ENCODE results near the gene BAAT. TPM values are rescaled to one million over a fixed set of nuclear protein-coding genes. Genes with fewer than 3 reads are reported as not detected.

The BAAT gene
- total and polyA plus RNA-seq, 2 of the 4 experiments (the other 2 are of a cell fraction) = not detected

DNA sequence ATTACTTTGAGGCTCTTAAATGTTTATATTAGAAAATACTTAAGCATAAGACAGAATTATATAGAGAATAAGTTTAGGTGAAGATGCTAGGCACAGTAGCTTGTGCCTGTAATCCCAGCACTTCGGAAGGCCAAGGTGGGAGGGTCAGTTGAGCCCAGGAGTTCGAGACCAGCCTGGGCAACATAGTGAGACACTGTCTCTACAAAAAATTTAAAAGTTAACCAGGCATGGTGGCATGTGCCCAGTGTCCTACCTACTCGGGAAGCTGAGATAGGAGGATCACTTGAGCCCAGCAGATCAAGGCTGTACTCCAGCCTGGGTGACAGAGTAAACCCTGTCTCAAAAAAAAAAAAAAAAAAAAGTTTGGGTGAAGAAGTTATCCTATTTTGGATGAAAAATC lies 61.7 kb downstream of the BAAT start:
- TF ChIP-seq FOS (IDR thresholded peaks at IDR 0.05; ENCODE audit: low read depth, low read length) (no peak), MAZ (IDR thresholded peaks at IDR 0.05; ENCODE audit: borderline replicate concordance, low read depth, low read length) (no peak), SMC3 (IDR thresholded peaks at IDR 0.05; ENCODE audit: low read depth, low read length) (no peak), MAFK (IDR thresholded peaks at IDR 0.05; ENCODE audit: low read depth, low read length) (no peak), BHLHE40 (IDR thresholded peaks at IDR 0.05; ENCODE audit: low read depth, low read length) (no peak), NFE2L2 (IDR thresholded peaks at IDR 0.05; ENCODE audit: low read depth, low read length) (no peak), CEBPB (IDR thresholded peaks at IDR 0.05; ENCODE audit: low read depth, low read length) (no peak), MXI1 (IDR thresholded peaks at IDR 0.05; ENCODE audit: borderline replicate concordance, low read depth, low read length) (no peak), POLR2A (IDR thresholded peaks at IDR 0.05; ENCODE audit: low read depth, low read length) (no peak), RCOR1 (IDR thresholded peaks at IDR 0.05; ENCODE audit: insufficient replicate concordance, low read length) (no peak), USF2 (IDR thresholded peaks at IDR 0.05; ENCODE audit: low read depth, low read length) (no peak)
- no TSS peak for BruUV-seq (replicated peaks)
- Histone ChIP-seq H2BK15ac (ENCODE audit: low read depth, low read length) (no peak overlapping the region), H3K56ac (ENCODE audit: extremely low read depth, insufficient read depth, low read length) (no peak overlapping the region), H3K79me1 (ENCODE audit: low read depth in 1 of 2, low read length in 2 of 2) (no peaks in the 10 kb centered on the region), H3K9ac (ENCODE audit: low read depth, low read length) (no peak overlapping the region), H3K9me1 (ENCODE audit: insufficient read depth, low read length) (no peaks in the 10 kb centered on the region), H2BK120ac (ENCODE audit: low read depth, low read length) (no peak overlapping the region), H3K9me3 (ENCODE audit: control insufficient read depth, insufficient read depth, low read length) (no peaks in the 10 kb centered on the region), H3K4me1 (ENCODE audit: control insufficient read depth, insufficient read depth, low read length) (no peaks in the 10 kb centered on the region), H2AFZ (replicated peaks; ENCODE audit: low read length, poor library complexity) (no peak overlapping the region), H3K27ac (ENCODE audit: insufficient read depth, low read length) (no peak overlapping the region), H3K23ac (ENCODE audit: low read depth, low read length) (no peak overlapping the region), H2BK5ac (ENCODE audit: low read depth, low read length, poor library complexity, severe bottlenecking) (no peak overlapping the region), H4K91ac (ENCODE audit: insufficient read depth, low read depth, low read length) (no peak overlapping the region), H2AK5ac (ENCODE audit: low read depth, low read length) (no peak overlapping the region), H2BK20ac (ENCODE audit: low read depth, low read length) (no peak overlapping the region), H3K36me3 (ENCODE audit: control insufficient read depth, insufficient read depth, low read length) (no peaks in the 10 kb centered on the region), H4K20me1 (ENCODE audit: insufficient read depth, low read length) (no peaks in the 10 kb centered on the region), H3K4me2 (ENCODE audit: low read depth, low read length) (no peak overlapping the region), H3K27me3 (ENCODE audit: control insufficient read depth, insufficient read depth, low read length) (no peaks in the 10 kb centered on the region), H3K4ac (ENCODE audit: low read depth, low read length) (no peak overlapping the region), H4K5ac (ENCODE audit: low read depth, low read length) (no peak overlapping the region), H3K18ac (ENCODE audit: low read depth, low read length) (no peak overlapping the region), H4K8ac (ENCODE audit: low read depth in 2 of 2, low read length in 2 of 2) (no peak overlapping the region), H2AK9ac (replicated peaks; ENCODE audit: low read depth, low read length, poor library complexity) (no peak overlapping the region), H3K14ac (replicated peaks; ENCODE audit: low read depth, low read length) (no peak overlapping the region), H3K4me3 (ENCODE audit: insufficient read depth, low read depth, low read length) (no peak overlapping the region)
- ATAC-seq (ENCODE audit: low read depth) (no peak), DNase-seq (no peak)
- intact Hi-C loops (cut with micrococcal nuclease) = no loop called here
- CTCF ChIA-PET = no interaction called here
- dilution Hi-C loops (cut with HindIII; ENCODE audit: low sequenced_read_pairs, unreplicated experiment) = no loop called here
- POLR2A ChIA-PET (ENCODE audit: unreplicated experiment) = no interaction called here
- in situ Hi-C loops (cut with MboI; ENCODE audit: low sequenced_read_pairs) = no loop called here
- WGBS, 2 experiments (ENCODE audit: extremely low coverage in 2 of 2, insufficient read length in 1 of 2) = no CpG with 5 or more reads among the region's 3 CpGs

Data from IMR-90 (cell line).